HG02642 (cell line): ENCODE data around the gene CCNF.
"Not testable (repeated sequence)": the region's sequence is repeated elsewhere in the genome, so short reads cannot be mapped to it uniquely, and the experiment has no call there.

ENCODE experiments used
- ATAC-seq: cut with Tn5 transposase; IDR thresholded peaks from one replicate; pipeline ENCODE4 v1.9.1; 2021; ENCODE audit warnings: mild to moderate bottlenecking; ENCODE audit not compliant: unreplicated experiment, poor library complexity

The CCNF gene

GRCh38 chr16:2429034-2429770, at the start of gene CCNF:
Gene CCNF, plus strand, starts transcription at chr16:2429447. Its CDS starts 35 bp downstream, at chr16:2429482.
- peak; percentile 87 for ATAC-seq

GRCh38 chr16:2383501-2383900, 45.7 kb upstream of the CCNF start:
- no peak for ATAC-seq

GRCh38 chr16:2384426-2384825, 44.8 kb upstream of the CCNF start:
- ATAC-seq, result no peak

GRCh38 chr16:2385190-2385836, 43.9 kb upstream of the CCNF start:
- no peak for ATAC-seq

GRCh38 chr16:2385982-2386381, 43.3 kb upstream of the CCNF start:
- not testable (repeated sequence) for ATAC-seq

- ATAC-seq, result no peak
Measured at GRCh38 chr16:2386990-2387389, 42.3 kb upstream of the CCNF start.

GRCh38 chr16:2388139-2388874, 40.9 kb upstream of the CCNF start:
- ATAC-seq, result no peak

GRCh38 chr16:2388875-2389433, 40.3 kb upstream of the CCNF start:
- ATAC-seq, result no peak

- no peak for ATAC-seq
Measured at GRCh38 chr16:2392025-2392424, 37.2 kb upstream of the CCNF start.

GRCh38 chr16:2398520-2398919, 30.7 kb upstream of the CCNF start:
- ATAC-seq, result no peak

GRCh38 chr16:2404099-2404498, 25.1 kb upstream of the CCNF start:
- no peak for ATAC-seq

- ATAC-seq, result no peak
Measured at GRCh38 chr16:2415085-2415484, 14.2 kb upstream of the CCNF start.

- no peak for ATAC-seq
Measured at GRCh38 chr16:2420035-2420434, 9.2 kb upstream of the CCNF start.

- ATAC-seq, result no peak
Measured at GRCh38 chr16:2422123-2422867, 7.0 kb upstream of the CCNF start.

- ATAC-seq, result no peak
Measured at GRCh38 chr16:2424061-2425007, 4.9 kb upstream of the CCNF start.

GRCh38 chr16:2425008-2425518, 4.2 kb upstream of the CCNF start:
- ATAC-seq, result no peak

- ATAC-seq, result no peak
Measured at GRCh38 chr16:2425825-2426430, 3.3 kb upstream of the CCNF start.

GRCh38 chr16:2426941-2427361, 2.3 kb upstream of the CCNF start:
- ATAC-seq, result no peak

- no peak for ATAC-seq
Measured at GRCh38 chr16:2427526-2427925, 1.7 kb upstream of the CCNF start.
